ENCODE data around the gene RUNX1.

DNA sequence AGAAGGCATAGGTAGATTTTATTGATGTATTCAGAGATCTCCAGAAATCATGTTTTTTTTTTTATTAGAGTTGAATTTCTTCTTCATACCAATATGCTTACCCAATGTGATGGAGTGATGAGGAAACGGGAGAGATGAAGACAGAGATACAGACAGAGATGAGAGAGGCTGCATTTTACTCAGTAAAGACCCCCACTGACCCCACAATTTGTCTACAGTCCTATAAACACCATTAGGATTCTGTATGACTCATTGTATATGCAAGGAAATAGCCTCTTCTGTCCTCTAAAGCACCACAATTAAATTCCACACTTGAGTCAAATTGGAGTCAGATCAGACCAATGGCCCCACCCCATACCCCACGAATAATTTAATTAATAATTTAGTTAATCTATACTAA lies 44.0 kb downstream of the RUNX1 start:
- no peak for TF ChIP-seq SUZ12 (IDR thresholded peaks at IDR 0.05)
- TF ChIP-seq ARNT (IDR thresholded peaks at IDR 0.05) = no peak
- TF ChIP-seq FOXK2 (IDR thresholded peaks at IDR 0.05) = no peak
- TF ChIP-seq BHLHE40 (IDR thresholded peaks at IDR 0.05; ENCODE audit: borderline replicate concordance) = no peak
- TF ChIP-seq ZNF384 (IDR thresholded peaks at IDR 0.05) = no peak
- TF ChIP-seq SP1 (IDR thresholded peaks at IDR 0.05) = no peak

All from HEK293T (cell line).